PC-3 (cell line): ENCODE results near the gene GAMT.
"Not testable (repeated sequence)": the region's sequence is repeated elsewhere in the genome, so short reads cannot be mapped to it uniquely, and the experiment has no call there.

Source experiments
- EZH2 ChIP-seq: fragments of 300-600 bp; sonication (generic); IDR thresholded peaks from one replicate; pipeline ENCODE4 v1.6.1; 2017; ENCODE audit warnings: antibody characterized with exemption, mild to moderate bottlenecking, low read length; ENCODE audit not compliant: unreplicated experiment
- EZH2phosphoT487 ChIP-seq: fragments of 300-600 bp; sonication (generic); IDR thresholded peaks from 2 replicates; pipeline ENCODE4 v1.6.1; 2018; ENCODE audit warnings: mild to moderate bottlenecking, antibody characterized with exemption, low read length, borderline replicate concordance

- TF ChIP-seq EZH2, EZH2phosphoT487: not testable (repeated sequence)
Measured at GRCh38 chr19:1420085-1420484, 18.7 kb upstream of the GAMT start.
